ENCODE data around the gene CDHR2.

CDHR2 gene

GRCh38 chr5:176548967-176549444 lies at the start of gene CDHR2:
TSS of gene CDHR2 (plus strand) at chr5:176549342. CDS start at chr5:176565353, 16,011 bp downstream.
- no peak for DNase-seq

- DNase-seq, result peak; percentile 16
Observed at GRCh38 chr5:176500511-176500910, 48.6 kb upstream of the CDHR2 start.

- peak; percentile 82 for DNase-seq
Observed at GRCh38 chr5:176501333-176501732, 47.8 kb upstream of the CDHR2 start.

GRCh38 chr5:176503496-176503895 lies 45.6 kb upstream of the CDHR2 start:
- no peak for DNase-seq

- DNase-seq, result no peak
Observed at GRCh38 chr5:176507911-176508310, 41.2 kb upstream of the CDHR2 start.

GRCh38 chr5:176508603-176509002 lies 40.5 kb upstream of the CDHR2 start:
- no peak for DNase-seq

- no peak for DNase-seq
Observed at GRCh38 chr5:176513788-176514187, 35.4 kb upstream of the CDHR2 start.

- DNase-seq, result no peak
Observed at GRCh38 chr5:176514244-176514950, 34.7 kb upstream of the CDHR2 start.

- no peak for DNase-seq
Observed at GRCh38 chr5:176515396-176515795, 33.7 kb upstream of the CDHR2 start.

- DNase-seq, result no peak
Observed at GRCh38 chr5:176517053-176517661, 32.0 kb upstream of the CDHR2 start.

- DNase-seq, result no peak
Observed at GRCh38 chr5:176519810-176520720, 29.1 kb upstream of the CDHR2 start.

- no peak for DNase-seq
Observed at GRCh38 chr5:176521286-176521685, 27.9 kb upstream of the CDHR2 start.

GRCh38 chr5:176521699-176522263 lies 27.4 kb upstream of the CDHR2 start:
- no peak for DNase-seq

- no peak for DNase-seq
Observed at GRCh38 chr5:176524138-176524537, 25.0 kb upstream of the CDHR2 start.

- no peak for DNase-seq
Observed at GRCh38 chr5:176524987-176525386, 24.2 kb upstream of the CDHR2 start.

- DNase-seq, result no peak
Observed at GRCh38 chr5:176525677-176526076, 23.5 kb upstream of the CDHR2 start.

GRCh38 chr5:176526462-176526861 lies 22.7 kb upstream of the CDHR2 start:
- DNase-seq, result no peak

GRCh38 chr5:176527246-176528222 lies 21.6 kb upstream of the CDHR2 start:
- no peak for DNase-seq

GRCh38 chr5:176528301-176528700 lies 20.8 kb upstream of the CDHR2 start:
- no peak for DNase-seq

GRCh38 chr5:176528761-176529115 lies 20.4 kb upstream of the CDHR2 start:
- no peak for DNase-seq

- DNase-seq, result no peak
Observed at GRCh38 chr5:176529116-176529740, 19.9 kb upstream of the CDHR2 start.

Measured in fibroblast of skin of right biceps (primary cell).